HG03571 (cell line): ENCODE results near the gene ZNF800.

Experiments used
- ATAC-seq: cut with Tn5 transposase; IDR thresholded peaks from one replicate; pipeline ENCODE4 v1.9.1; 2021; ENCODE audit not compliant: unreplicated experiment

The ZNF800 gene

GRCh38 chr7:127390817-127391590 is 1.5 kb downstream of the ZNF800 start:
- no peak for ATAC-seq

DNA sequence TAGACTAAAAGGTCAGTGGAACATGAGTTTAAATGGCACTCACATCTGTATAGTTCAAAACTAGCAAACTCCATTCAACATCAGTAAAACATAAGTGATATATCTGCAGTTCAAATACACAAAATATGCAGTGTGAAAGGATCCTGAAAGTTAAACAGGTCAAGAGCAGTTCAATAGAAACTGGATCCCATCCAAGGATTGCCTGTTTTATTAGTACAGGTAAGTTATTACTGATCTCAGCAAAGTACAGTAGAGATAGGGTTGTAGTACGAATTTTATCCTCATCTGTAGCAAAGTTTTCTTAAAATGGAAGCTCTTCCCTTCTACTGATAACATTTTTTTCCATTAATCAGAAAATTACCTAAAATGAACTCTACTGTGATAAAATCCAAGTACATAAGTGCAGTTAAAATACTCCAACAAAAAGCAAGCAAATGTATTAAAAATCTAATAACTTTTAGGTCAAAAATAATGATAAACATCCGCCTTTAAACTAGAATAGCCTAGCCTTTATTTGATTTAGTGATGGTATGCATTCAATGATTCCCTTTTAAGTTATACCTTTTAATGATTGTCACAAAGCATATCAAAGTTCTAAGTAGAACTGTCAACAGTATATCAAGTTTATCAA is 2.2 kb downstream of the ZNF800 start:
- no peak for ATAC-seq

- no peak for ATAC-seq
Measured at GRCh38 chr7:127389321-127389720, 3.2 kb downstream of the ZNF800 start.

DNA sequence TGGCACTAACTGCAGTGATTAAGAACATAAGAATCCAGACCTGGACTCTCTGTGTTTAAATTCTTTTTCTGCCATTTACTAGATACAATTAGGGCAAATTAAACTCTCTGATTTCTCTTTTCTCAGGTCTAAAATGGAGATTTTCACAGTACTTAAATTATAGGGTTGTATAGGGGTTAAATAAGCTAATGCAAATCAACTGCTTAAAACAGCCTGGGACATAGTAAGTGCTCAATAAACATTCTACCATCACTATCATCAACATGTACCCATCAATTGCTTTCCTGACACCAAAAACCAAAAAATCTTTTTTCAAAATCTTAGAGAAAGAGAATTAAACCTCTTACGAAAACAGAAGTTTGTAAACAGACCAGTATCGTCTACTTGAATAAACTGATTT is 4.5 kb downstream of the ZNF800 start:
- ATAC-seq = no peak

DNA sequence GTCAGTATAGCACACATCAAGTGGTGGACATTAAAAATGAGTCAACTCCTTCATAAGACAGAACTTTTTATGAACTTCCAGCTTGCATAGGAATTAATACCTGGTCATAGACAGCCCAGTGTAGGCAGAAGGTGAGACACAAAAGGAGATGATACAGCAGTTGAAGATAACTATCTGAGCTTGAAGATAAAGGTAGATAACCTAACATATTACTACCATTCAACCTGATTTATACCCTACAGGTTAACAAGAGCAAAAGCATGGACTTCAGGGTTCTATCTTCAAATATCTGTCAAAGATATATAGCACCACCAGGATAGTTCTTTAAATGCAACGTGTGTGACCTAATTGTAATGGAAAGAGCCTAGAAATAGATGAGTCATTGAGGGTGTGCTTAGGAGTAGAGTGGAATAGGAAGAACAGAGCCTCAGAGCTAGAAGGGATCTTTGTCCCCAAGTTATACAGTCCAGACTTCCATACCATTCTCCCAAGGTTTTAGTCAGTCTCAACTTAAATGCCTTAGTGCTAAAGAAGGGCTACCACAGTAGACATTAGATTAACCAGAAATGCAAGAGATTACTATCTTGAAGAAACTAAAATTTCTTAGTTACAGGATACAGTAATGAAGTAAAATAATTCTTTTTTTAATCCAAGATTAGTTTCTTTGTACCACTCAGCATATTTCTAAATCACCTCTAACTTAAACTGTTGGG is 9.2 kb downstream of the ZNF800 start:
- no peak for ATAC-seq

GRCh38 chr7:127382301-127383085 is 10.0 kb downstream of the ZNF800 start:
- no peak for ATAC-seq

- ATAC-seq = no peak
Measured at GRCh38 chr7:127380479-127380878, 12.0 kb downstream of the ZNF800 start.

DNA sequence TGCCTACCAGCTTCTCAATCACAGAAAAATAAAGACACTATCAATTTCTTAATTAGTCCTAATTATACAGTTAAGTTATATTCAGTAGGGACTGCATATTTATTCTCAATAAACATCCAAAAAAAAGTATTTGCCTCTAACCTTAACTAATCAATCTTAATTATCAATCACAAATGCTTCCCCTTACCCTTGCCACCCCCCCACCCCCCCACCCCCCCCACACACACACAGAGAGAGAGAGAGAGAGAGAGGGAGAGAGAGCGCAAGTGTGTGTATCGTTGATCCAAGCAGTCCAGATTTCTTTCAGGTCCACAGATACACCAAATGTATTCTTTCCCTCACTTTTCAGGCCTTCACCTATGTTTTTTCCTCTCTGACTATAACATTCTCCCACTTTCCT is 12.9 kb downstream of the ZNF800 start:
- no peak for ATAC-seq

DNA sequence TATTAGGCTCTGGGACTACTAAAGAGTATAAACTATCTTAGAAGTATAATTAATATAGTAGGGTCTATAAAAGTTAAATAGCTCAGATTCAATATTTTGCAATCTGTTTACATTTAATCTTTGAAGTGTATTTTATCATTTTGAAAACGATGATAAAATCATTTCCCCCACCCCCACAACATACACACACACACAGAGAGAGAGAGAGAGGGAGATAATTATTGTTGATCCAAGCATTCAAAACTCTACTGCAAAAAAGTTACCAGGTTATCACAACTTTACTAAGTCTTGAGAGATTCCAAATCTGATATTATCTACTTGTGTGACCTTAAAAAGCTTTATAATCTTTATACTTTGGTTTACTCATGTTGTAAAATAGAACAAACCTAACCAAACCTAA is 14.0 kb downstream of the ZNF800 start:
- ATAC-seq = no peak

- ATAC-seq = no peak
Measured at GRCh38 chr7:127377425-127377824, 15.1 kb downstream of the ZNF800 start.

DNA sequence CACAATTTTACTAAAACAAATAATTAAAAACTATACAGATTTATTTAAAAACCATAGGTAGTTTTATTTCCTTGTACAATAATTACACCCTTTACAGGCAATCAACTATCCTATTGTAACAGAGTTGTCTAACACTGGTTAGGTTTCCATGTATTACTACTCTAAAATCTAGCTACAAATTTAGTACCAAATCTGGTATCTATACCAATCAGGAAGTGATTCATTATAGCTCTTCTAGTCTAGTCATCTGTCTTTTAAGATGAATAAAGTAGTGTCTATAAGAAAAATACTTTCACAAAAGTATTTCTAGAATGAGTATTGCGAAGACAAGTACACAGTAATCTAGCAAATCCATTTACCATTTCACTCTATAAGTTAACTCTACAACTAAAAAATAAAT is 16.9 kb downstream of the ZNF800 start:
- ATAC-seq = no peak

DNA sequence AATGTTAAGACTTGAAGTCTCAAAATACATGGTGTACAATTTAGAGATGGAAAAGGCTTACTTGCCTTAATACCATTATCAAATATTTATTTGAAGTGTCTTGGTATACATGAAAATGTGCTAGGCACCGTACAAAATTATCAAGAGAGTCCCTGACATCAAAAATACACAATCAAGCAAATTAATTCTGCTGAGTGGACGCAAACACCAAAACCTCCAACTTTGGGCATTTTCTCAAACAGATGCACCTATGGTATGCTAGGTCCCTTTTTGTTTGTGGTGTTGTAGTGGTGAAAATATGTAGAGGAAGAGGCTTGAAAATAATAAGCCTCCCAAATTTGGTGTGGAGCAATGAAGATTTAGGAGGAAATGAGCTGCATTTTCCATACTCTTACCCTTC is 24.8 kb downstream of the ZNF800 start:
- no peak for ATAC-seq

DNA sequence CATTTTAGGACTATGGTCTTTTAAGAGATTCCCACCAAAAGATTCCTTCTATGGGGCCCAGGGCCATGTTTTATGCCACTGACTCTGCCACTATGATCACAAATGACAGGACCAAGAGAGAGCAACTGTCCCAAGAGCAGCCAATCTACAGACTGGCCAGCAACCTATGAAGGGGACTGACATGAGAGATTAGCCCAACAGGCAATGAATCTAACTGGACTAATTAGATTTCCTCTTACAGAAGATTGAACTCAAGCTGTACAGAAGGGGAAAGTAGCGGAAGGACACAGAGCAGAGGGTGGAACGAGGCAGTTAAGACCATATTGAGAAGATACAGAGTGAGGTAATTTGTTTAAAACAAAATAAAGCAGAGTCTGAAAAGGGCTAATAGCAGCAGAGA is 25.8 kb downstream of the ZNF800 start:
- no peak for ATAC-seq

GRCh38 chr7:127365957-127366315 is 26.6 kb downstream of the ZNF800 start:
- no peak for ATAC-seq

- no peak for ATAC-seq
Measured at GRCh38 chr7:127365164-127365956, 27.1 kb downstream of the ZNF800 start.

- ATAC-seq = no peak
Measured at GRCh38 chr7:127362364-127363027, 30.0 kb downstream of the ZNF800 start.

GRCh38 chr7:127361736-127362135 is 30.8 kb downstream of the ZNF800 start:
- ATAC-seq = no peak

GRCh38 chr7:127359011-127359410 is 33.5 kb downstream of the ZNF800 start:
- ATAC-seq = no peak

GRCh38 chr7:127353897-127354296 is 38.6 kb downstream of the ZNF800 start:
- ATAC-seq = no peak

DNA sequence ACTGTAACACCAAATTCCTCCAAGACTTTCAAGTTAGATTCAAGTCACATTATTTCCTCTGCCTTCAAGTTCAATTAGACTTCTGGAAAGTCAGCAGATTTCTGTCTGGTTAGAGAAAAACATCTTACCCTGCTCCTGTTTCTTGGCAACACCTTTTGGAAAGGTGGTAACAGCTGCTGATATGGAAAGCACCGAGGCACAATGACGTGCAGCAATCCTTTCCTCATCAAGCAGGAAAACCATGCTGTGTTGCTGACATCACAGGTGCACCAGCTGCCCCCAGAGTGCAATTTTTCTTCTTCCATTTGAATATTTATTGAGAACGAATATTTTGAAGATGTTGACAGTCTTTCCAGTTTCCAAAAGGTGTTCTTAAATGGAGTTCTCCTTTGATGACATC is 41.9 kb downstream of the ZNF800 start:
- no peak for ATAC-seq
